Thyroid gland (tissue), 4 donors: ENCODE data around the gene DELE1. TPM values are rescaled to one million over a fixed set of nuclear protein-coding genes. Genes with fewer than 3 reads are reported as not detected.

Experiments used
- DNase-seq, 2 donors: peaks; one replicate each; pipeline ENCODE4 v3.0.0-alpha.2; 2019
- H3K27ac ChIP-seq, 3 donors: fragments of 200-600 bp; sonication (generic); 1 replicate in 2 of 3; 2 replicates in 1 of 3; pipeline ENCODE4 v1.5.1; 2016 to 2019; ENCODE audit warnings: mild to moderate bottlenecking in 1 of 3, moderate library complexity in 1 of 3
- H3K27me3 ChIP-seq: fragments of 200-600 bp; sonication (generic); one replicate; pipeline ENCODE4 v1.5.1; 2019
- H3K36me3 ChIP-seq, 2 donors: fragments of 200-600 bp; sonication (generic); one replicate each; pipeline ENCODE4 v1.5.1; 2016 to 2019
- H3K4me1 ChIP-seq, 2 donors: fragments of 200-600 bp; sonication (generic); one replicate each; pipeline ENCODE4 v1.5.1; 2017 to 2019
- H3K4me3 ChIP-seq, 3 donors: fragments of 200-600 bp; sonication (generic); replicated peaks in 1 of 3; 1 replicate in 2 of 3; 2 replicates in 1 of 3; pipeline ENCODE4 v1.5.1; 2016; ENCODE audit warnings: mild to moderate bottlenecking in 1 of 3
- H3K9me3 ChIP-seq: fragments of 200-600 bp; sonication (generic); one replicate; pipeline ENCODE4 v1.5.1; 2017
- CTCF ChIP-seq, 6 experiments: fragments of 200-600 bp in 3 of 6; fragments of 450-650 bp in 3 of 6; sonication (generic) in 3 of 6; IDR thresholded peaks; one replicate each; pipeline ENCODE4 v1.5.1; 2016 to 2019; ENCODE audit warnings: antibody characterized with exemption in 6 of 6, mild to moderate bottlenecking in 2 of 6, inconsistent platforms in 1 of 6, moderate library complexity in 1 of 6
- POLR2A ChIP-seq, 2 donors: fragments of 450-650 bp; IDR thresholded peaks; one replicate each; pipeline ENCODE4 v1.6.1; 2017; ENCODE audit warnings: antibody characterized with exemption in 2 of 2, mild to moderate bottlenecking in 2 of 2, moderate library complexity in 1 of 2
- WGBS, 2 donors: methylation state at CpG; one replicate each; pipeline ENCODE4 v1.1.5; 2017; 5-methylcytosine and 5-hydroxymethylcytosine counted together
- intact Hi-C: fragments of 100-400 bp; cut with DNase I; formaldehyde crosslinking; loops from one replicate; pipeline ENCODE4 v1.15.1; 2023
- total RNA-seq, 4 donors: library from RNA; depleted of rRNA; stranded (reverse); fragments of >200 nt; gene quantifications; one replicate each; pipeline ENCODE4 v1.2.3, GENCODE V29; 2016

The DELE1 gene
- total RNA-seq, 4 donors from 2014 or later: 68.5 to 130 (median 85.1) TPM

GRCh38 chr5:141949511-141949910 lies 25.8 kb downstream of the DELE1 start:
- TF ChIP-seq POLR2A (IDR thresholded peaks at IDR 0.05) (no peak), CTCF (IDR thresholded peaks at IDR 0.05) (no peak)
- H3K36me3 ChIP-seq: no peaks in the 10 kb centered on the region
- no peaks in the 10 kb centered on the region for H3K27me3 ChIP-seq
- intact Hi-C loops: no loop called here
- WGBS, 2 donors: 83 to 88% methylated on average over 2 of the region's 2 CpGs
- no peak overlapping the region for H3K27ac ChIP-seq
- no peak overlapping the region for H3K4me3 ChIP-seq
- DNase-seq: no peak
- peaks cover 0 to 13% of the 10 kb centered on the region in 2 donors for H3K4me1 ChIP-seq
- no peaks in the 10 kb centered on the region for H3K9me3 ChIP-seq

GRCh38 chr5:141950207-141951005 lies 26.7 kb downstream of the DELE1 start:
- TF ChIP-seq CTCF (IDR thresholded peaks at IDR 0.05) (no peak), POLR2A (IDR thresholded peaks at IDR 0.05) (no peak)
- intact Hi-C loops: loop anchor here (10.0 kb wide), 1 partner anchor 66 kb away; no protein-coding TSS in a partner anchor
- Histone ChIP-seq H3K9me3 (no peaks in the 10 kb centered on the region), H3K4me1 (peaks cover 0 to 12% of the 10 kb centered on the region in 2 donors), H3K4me3 (no peak overlapping the region), H3K27ac (no peak overlapping the region), H3K27me3 (no peaks in the 10 kb centered on the region), H3K36me3 (no peaks in the 10 kb centered on the region)
- no peak for DNase-seq
- 91 to 96% methylated on average over 3 of the region's 3 CpGs for WGBS, 2 donors

- Histone ChIP-seq H3K4me3 (no peak overlapping the region), H3K36me3 (no peaks in the 10 kb centered on the region), H3K27me3 (no peaks in the 10 kb centered on the region), H3K27ac (peak overlapping the region in 1 of 3 donors; percentile 5), H3K9me3 (no peaks in the 10 kb centered on the region), H3K4me1 (peaks cover 0 to 5% of the 10 kb centered on the region in 2 donors)
- DNase-seq: no peak
- WGBS, 2 donors: 39 to 47% methylated on average over 7 to 9 of the region's 9 CpGs
- intact Hi-C loops: loop anchor here (10.0 kb wide), 1 partner anchor 67 kb away; no protein-coding TSS in a partner anchor
- TF ChIP-seq POLR2A (IDR thresholded peaks at IDR 0.05): no peak
- peak in 1 of 6 experiments; percentile 12 for TF ChIP-seq CTCF (IDR thresholded peaks at IDR 0.05)
Observed at GRCh38 chr5:141951332-141951781, 27.7 kb downstream of the DELE1 start.

DNA sequence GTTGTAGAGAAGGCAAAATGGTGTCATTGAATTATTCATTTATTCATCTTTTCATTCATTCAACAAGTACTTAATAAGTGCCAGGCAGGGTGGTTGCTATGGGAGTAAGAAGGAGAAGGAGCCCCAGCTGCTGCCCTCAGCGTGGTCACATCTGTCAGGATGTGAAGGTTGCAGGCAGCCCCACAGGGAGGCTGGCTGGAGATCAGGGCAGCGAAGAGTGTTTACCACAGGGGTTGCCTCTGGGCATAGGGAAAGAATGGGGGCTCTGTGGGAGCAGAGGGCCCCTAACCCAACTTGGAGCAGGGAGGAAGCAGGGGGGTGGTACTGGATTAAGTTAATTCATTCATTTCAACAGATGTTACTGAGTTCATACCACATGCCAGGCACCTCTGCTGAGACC lies 28.3 kb downstream of the DELE1 start:
- H3K27me3 ChIP-seq: no peaks in the 10 kb centered on the region
- H3K4me1 ChIP-seq: peaks cover 0 to 5% of the 10 kb centered on the region in 2 donors
- intact Hi-C loops: loop anchor here (10.0 kb wide), 1 partner anchor 67 kb away; no protein-coding TSS in a partner anchor
- no peak overlapping the region for H3K4me3 ChIP-seq
- TF ChIP-seq CTCF (IDR thresholded peaks at IDR 0.05) (no peak), POLR2A (IDR thresholded peaks at IDR 0.05) (no peak)
- WGBS, 2 donors: 73 to 79% methylated on average over 2 of the region's 2 CpGs
- no peaks in the 10 kb centered on the region for H3K9me3 ChIP-seq
- peak overlapping the region in 1 of 3 donors; percentile 5 for H3K27ac ChIP-seq
- no peaks in the 10 kb centered on the region for H3K36me3 ChIP-seq
- no peak for DNase-seq

- H3K27ac ChIP-seq: no peak overlapping the region
- TF ChIP-seq CTCF (IDR thresholded peaks at IDR 0.05): no peak
- TF ChIP-seq POLR2A (IDR thresholded peaks at IDR 0.05): no peak
- no peaks in the 10 kb centered on the region for H3K27me3 ChIP-seq
- H3K4me1 ChIP-seq: peaks cover 0 to 5% of the 10 kb centered on the region in 2 donors
- 84 to 87% methylated on average over 2 of the region's 2 CpGs for WGBS, 2 donors
- no peak for DNase-seq
- H3K9me3 ChIP-seq: no peaks in the 10 kb centered on the region
- H3K36me3 ChIP-seq: no peaks in the 10 kb centered on the region
- intact Hi-C loops: loop anchor here (10.0 kb wide), 1 partner anchor 69 kb away; no protein-coding TSS in a partner anchor
- no peak overlapping the region for H3K4me3 ChIP-seq
Observed at GRCh38 chr5:141954194-141954593, 30.5 kb downstream of the DELE1 start.
